Neural cell (in vitro differentiated cells): ENCODE measurements around the gene GPR26.

ENCODE experiments used
- CTCF ChIP-seq: fragments of 450-650 bp; IDR thresholded peaks from 2 replicates; pipeline ENCODE4 v1.5.1; 2014; ENCODE audit warnings: antibody characterized with exemption, mild to moderate bottlenecking, moderate library complexity; ENCODE audit not compliant: poor library complexity, severe bottlenecking
- EP300 ChIP-seq: fragments of 450-650 bp; conservative IDR thresholded peaks from 2 replicates; pipeline ENCODE4 v1.6.1; 2014; ENCODE audit warnings: antibody characterized with exemption, mild to moderate bottlenecking, moderate library complexity; ENCODE audit not compliant: poor library complexity, severe bottlenecking
- EZH2 ChIP-seq: fragments of 200-600, 300-800 bp; shearing (Covaris generic), sonication (generic); IDR thresholded peaks from 2 replicates; pipeline ENCODE4 v1.6.1; 2014; ENCODE audit warnings: antibody characterized with exemption, low read length, borderline replicate concordance, mild to moderate bottlenecking; ENCODE audit not compliant: insufficient read depth, poor library complexity, severe bottlenecking
- MXI1 ChIP-seq: fragments of 450-650 bp; conservative IDR thresholded peaks from 2 replicates; pipeline ENCODE4 v1.6.1; 2014; ENCODE audit warnings: antibody characterized with exemption, mild to moderate bottlenecking; ENCODE audit not compliant: poor library complexity, severe bottlenecking
- POLR2AphosphoS5 ChIP-seq: IDR thresholded peaks from 2 replicates; pipeline ENCODE4 v1.6.1; 2012
- RAD21 ChIP-seq: fragments of 450-650 bp; conservative IDR thresholded peaks from 2 replicates; pipeline ENCODE4 v1.6.1; 2014; ENCODE audit warnings: antibody characterized with exemption, mild to moderate bottlenecking, moderate library complexity
- REST ChIP-seq: IDR thresholded peaks from 2 replicates; pipeline ENCODE4 v1.6.1; 2012; ENCODE audit warnings: borderline replicate concordance
- SMC3 ChIP-seq: fragments of 450-650 bp; conservative IDR thresholded peaks from 2 replicates; pipeline ENCODE4 v1.6.1; 2014; ENCODE audit warnings: antibody characterized with exemption, mild to moderate bottlenecking, moderate library complexity; ENCODE audit not compliant: poor library complexity
- TAF1 ChIP-seq: IDR thresholded peaks from 2 replicates; pipeline ENCODE4 v1.6.1; 2012; ENCODE audit warnings: low read depth

GRCh38 chr10:123682477-123682876 lies 16.3 kb downstream of the GPR26 start:
- TF ChIP-seq POLR2AphosphoS5 (peak; percentile 73), EZH2 (no peak), CTCF (no peak), REST (peak; percentile 92), RAD21 (peak; percentile 29), EP300 (peak; percentile 88), MXI1 (peak; percentile 37), TAF1 (no peak), SMC3 (no peak)
